PC-9 (cell line): ENCODE data around the gene SMCR8.

ENCODE experiments used
- CTCF ChIP-seq: fragments of 200-600 bp; sonication (generic); conservative IDR thresholded peaks from 2 replicates; pipeline ENCODE4 v1.6.1; 2017; ENCODE audit warnings: mixed run types, antibody characterized with exemption, mild to moderate bottlenecking, moderate library complexity
- EZH2 ChIP-seq: fragments of 200-600 bp; sonication (generic); IDR thresholded peaks from 2 replicates; pipeline ENCODE4 v1.8.0; 2017; ENCODE audit warnings: antibody characterized with exemption, low read depth

GRCh38 chr17:18326039-18326438, 10.9 kb downstream of the SMCR8 start:
- TF ChIP-seq CTCF (no peak), EZH2 (no peak)
